Retina (tissue), 1 donor: ENCODE data around the gene PAK6.

Source experiments
- DNase-seq: peaks from one replicate; pipeline ENCODE4 v3.0.0-alpha.2; 2016

The PAK6 gene

DNA sequence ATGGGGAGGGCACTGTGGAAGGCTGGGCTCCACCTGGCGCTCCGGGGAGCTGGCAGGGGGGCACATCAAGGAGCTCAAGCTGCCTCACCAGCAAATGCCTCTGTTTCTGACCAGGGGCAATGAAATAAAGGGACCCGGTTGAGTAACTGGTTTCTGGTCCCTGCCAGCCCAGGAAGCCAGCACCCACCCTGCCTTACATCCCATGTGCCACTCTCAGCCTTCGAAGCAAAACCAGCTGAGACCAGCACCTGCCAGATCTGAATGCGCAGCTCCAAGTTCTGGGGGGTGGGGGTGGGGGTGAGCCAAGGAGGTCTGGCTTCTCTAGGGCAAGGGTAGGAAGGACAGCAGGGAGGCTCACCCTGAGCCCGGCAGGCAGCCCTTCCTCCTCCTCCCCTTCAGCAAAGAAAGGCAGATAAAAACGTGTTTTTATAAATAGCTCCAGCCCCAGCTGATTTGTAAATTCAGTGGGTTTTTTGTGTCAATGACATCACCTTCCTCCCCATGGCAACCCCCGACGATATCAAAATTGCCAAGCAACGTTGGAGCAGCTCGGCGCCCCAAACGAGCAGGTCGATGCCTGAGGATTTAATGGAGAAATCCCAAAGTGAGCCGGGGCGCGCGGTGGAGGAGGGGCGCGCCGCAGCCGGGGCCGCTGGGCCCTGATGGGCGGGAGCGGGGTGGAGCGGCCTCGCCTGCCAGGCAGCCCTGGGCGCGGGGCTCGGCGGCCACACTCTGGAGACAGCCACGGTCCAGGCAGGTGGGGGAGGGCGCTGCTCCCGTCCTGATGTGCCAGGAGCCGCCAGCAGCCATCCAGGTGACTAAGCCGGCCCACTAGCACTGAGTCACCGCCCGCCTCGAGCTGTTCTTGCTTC is at the start of gene PAK6:
TSS of gene PAK6 (plus strand) at position 532 of the 872 bp plus-strand sequence. CDS start 25,723 bp downstream, outside the sequence.
- DNase-seq: peak; percentile 76

DNA sequence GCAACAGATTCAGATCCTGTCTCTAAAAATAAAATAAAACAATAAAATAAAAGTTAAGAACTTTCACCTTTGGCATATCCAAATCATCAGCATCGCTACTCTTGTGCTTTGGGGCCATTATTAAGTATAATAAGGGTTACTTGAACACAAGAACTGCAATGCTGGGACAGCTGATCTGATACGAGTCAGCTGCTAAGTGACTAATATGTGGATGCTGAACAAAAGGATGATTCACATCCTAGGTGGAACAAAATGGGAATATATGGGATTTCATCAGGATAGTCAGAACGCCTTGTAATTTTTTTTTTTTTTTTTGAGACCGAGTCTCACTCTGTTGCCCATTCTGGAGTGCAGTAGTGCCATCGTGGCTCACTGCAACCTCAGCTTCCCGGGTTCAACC is 48.3 kb upstream of the PAK6 start:
- DNase-seq: no peak

DNA sequence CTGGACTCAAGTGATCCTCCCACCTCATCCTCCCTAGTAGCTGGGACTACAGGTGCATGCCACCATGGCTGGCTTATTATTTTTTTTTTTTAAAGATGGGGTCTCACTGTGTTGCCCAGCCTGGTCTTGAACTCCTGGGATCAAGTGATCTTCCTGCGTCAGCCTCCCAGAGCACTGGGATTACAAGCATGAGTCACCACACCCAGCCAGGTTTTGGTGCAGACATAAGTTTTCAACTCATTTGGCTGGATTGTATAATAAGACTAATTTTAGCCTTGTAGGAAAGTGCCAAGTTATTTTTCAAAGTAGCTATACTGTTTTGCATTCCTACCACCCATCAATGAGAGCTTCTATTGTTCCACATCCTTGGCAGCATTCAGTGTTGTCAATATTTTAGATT is 45.9 kb upstream of the PAK6 start:
- DNase-seq: no peak

DNA sequence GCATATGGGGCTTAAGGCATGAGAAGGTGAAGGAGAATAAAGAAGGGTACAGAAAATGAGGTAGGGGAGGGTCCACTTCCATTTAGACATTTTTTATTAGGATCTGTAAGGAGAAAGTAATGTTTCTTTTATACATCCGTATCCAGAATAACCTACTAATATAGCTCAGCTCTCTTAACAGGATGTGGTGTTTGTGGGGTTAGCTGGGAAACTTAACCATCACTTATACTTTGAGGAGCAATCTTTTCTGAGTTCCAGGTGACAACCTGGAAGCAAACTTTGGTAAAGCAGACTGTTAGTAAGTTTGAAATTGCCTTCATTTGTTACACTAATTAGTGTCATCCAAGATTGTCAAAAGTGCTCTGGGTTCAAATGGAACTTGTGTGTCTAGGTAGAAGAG is 41.4 kb upstream of the PAK6 start:
- DNase-seq: no peak

DNA sequence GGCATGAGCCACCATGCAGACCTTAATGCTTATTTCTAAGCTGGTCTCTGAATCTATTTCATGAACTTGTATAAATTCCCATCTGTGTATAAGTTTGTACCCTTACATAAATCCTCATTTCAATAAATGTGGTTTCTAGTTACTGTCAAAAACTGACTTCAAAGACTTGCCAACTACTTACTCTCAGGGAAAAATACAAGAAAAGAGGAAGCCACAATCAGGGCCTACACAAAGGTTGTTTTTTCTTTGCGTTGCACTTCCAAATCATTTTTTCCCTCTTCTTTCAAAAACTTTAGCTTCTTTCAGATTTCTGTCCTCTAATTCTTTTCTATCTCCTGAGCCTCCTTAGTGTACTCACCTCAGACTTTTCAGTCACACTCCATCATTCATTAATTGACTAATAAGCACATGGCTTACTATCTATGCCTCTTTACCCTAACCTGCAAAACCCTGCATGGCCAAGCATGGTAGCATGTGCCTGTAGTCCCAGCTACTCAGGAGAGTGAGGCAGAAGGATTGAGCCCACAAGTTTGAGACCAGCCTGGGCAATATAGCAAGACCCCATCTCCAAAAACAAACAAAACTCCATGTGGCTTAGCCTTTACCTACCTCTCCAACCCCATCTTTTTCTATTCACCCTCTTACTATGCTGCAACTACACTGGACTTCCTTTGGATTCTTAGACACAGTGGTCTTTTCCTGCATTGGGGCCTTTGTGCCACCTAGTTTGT is 40.3 kb upstream of the PAK6 start:
- no peak for DNase-seq

DNA sequence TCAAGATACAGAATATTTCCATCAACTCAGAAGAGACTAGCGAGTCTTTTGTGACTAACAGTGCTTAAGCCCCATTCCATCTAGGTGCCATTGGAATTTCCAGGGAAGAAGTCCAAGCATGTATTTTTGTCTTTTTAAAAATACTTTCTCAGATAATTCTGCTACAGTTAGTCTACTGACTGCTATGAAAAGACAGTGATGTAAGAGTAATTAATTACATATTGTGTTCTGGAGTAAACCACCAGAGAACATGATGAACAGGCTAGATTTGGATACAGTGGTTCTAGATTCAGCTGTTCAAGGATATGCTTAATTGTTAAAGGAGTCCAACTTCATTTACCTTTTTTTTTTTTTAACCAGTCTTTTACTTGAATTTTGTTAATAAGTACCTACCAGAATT is 34.8 kb upstream of the PAK6 start:
- no peak for DNase-seq

DNA sequence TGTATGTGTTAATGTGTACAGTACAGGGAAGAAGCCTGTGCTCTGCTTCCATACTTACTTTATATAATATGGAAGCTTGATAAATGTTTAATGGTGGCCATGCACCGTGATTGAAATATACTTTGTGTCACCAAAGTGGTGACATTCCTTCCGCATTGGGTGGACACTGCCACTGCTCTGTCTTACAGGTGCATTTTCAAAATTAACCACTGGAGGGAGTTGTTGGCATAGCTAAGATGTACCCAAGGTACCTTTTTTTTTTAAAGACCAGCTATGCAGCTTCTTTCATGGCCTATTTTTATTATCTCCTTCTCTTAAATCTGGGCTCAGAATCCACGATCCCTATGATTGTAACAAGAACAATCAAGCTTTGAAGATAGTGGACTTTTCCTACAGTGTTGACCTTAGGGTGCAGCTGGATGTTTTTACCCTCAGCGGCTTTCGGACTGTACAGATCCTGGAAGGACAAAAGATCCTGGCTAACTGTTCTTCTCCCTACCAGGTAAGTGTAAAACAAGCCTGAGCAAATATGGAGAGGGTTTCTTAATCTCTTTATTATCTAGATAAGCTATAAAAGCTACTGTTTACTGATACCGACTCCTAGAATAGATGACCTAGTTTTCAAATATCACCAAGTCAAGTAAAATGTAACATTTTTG is 21.6 kb upstream of the PAK6 start:
- DNase-seq: peak; percentile 68

DNA sequence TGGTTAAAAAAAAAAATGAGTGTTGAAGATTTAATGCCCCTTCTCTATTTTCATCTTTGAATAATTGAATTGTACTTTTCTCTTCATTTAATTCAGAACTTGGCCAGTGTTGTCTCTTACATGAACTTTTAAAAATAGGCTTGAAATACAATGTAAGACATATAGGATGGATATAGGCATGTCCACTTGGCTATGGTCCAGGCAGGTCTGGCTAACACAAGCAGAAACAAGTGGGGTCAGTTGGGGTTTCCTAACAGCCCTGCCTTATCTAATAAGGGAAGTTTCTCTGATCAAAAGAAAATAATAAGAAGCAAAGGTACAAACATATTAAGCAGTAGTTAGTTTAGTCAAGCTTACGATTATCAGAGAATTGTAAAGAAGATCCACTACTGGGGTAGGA is 19.1 kb upstream of the PAK6 start:
- DNase-seq: no peak

DNA sequence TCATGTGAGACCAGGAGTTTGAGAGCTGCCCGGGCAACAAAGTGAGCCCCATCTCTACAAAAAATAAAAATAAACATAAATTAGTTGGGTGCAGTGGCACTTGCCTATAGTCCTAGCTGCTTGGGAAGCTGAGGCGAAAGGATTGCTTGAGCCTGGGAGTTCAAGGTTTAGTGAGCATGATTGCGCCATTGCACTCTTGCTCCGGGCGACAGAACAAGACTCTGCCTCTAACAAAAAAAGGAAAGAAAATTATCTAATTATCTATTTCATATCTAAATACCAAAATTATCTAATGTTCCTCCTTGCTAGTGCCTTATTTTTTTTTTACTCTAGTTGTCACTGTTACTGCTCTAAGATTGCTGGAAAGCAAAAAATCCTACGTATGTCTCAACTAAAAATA is 16.7 kb upstream of the PAK6 start:
- no peak for DNase-seq

DNA sequence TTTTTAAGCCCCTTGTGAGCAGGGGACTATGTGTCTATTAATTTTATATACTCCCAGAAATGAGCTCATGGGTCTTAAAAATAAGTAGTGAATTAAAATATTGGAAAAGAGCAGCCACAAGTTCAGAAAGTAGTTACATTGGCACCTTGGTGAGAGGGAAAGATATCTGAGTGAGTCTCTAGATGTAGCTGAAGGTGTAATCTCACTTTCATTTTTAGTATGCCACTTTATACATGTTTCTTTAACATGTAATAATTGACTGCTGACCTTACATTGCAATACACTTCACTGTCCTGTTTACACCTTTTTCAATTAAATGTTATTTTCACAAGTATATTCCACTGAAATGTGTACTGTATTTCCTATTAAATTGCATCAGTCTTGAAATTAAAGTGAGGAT is 12.1 kb upstream of the PAK6 start:
- no peak for DNase-seq

DNA sequence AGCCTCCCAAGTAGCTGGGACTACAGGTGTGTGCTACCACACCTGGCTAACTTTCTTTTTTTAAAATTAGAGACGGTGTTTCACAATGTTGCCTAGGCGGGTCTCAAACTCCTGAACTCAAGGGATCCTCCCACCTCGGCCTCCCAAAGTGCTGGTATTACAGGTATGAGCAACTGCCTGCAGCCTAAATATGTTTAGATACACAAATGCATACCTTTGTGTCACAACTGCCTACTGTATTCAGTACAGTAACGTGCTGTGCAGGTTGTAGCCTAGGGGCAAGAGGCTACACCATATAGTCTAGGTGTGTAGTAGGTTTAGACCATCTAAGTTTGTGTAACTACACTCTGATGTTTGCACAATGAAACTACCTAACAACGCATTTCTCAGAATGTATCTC is 9.5 kb upstream of the PAK6 start:
- no peak for DNase-seq

DNA sequence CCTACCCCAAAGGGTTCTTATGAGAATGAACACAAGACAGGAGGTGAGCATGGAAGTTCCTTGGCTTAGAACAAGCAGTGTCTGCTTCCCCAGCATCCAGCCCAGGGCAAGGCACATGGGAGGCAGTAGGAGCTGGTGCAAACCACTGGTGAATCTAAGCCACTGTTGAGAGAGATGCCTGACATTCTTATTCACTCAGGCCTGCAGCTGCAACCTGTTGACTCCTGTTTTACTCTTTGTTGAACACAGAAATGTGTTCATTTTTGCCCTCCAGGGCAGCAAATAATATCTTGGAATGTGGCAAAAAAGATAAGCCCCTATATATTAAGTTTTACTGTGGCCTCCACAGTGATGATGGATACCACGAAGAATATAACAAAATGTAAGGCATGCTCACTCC is 8.9 kb upstream of the PAK6 start:
- DNase-seq: no peak

DNA sequence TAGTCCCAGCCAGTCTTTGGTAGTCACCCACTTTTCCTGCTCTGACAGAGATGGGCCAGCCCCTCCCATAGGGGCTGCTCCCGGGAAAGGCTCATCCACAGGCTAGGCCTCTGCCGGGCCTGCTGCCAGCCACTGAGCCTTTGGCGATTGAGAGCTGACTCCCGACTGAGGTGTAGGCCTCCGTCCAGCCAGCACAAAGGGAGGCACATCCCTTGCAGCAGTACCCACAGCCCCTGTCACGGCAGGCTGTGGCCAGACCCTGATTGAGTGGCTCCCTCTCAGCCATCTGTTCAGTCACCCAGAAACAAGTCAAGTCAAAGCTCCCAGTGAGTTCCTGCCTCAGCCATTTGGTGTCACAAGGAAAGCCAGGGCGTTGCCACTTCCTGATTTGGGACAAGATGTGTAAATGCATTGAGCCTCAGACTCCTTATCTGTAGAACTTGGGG is 6.2 kb upstream of the PAK6 start:
- no peak for DNase-seq

DNA sequence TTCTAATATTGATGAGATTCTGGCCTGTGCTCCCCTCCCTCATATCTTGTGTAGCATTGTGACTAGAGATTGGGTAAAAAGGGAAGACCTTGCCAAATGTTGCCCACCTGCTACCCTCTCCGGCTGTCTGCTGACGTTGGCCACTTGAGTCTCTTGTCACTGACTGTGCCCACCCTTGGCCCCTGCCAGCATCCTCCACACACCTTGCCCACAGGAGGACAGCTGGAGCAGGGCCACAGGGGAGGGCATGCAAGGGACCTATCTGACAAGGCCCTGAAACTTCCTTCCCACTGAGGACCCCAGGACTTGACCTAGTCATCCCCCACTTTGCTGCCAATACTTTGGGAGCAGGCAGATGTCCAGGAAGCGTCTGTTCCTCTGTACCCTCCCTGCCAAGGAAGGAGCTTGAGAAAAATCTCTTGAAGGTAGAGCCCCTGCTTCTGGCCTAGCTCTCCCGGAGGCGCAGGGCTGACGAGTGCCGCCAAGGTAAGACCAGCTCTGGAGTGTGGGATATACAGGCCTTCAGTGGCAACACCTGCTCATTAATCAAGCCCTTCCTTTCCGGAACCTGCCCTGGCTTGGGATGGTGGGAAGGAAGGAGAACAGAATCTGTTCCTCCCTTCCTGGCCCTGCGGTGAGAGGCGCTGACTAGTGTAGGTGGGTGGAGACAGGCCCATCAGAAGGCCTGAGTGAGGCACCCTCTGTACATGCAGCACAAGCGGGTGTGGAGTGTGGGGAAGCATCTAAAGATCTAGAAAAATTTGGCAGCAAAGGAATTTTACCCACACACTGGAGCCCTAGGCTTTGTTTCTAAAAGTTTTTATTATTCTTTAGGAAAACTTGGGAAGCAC is 4.9 kb upstream of the PAK6 start:
- DNase-seq: no peak

DNA sequence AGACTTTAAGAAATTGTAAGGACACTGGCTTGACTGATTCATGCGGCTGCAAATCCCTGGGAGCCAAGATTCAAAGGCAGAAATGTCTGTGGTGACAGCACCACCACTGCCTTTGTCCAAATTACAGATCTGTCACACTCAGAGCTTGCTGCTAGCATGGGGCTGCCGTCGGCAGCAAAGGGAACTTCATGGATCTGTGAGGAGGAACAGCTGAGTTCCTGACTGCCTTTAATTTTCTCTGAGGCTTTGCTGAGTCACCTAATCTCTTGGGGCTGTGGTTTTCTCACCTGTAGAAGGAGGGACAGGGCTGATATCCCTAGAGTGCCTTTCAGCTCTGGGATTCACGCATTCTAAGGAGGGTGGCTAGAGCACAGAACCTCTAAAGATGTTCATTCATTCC is 4.1 kb upstream of the PAK6 start:
- DNase-seq: no peak

DNA sequence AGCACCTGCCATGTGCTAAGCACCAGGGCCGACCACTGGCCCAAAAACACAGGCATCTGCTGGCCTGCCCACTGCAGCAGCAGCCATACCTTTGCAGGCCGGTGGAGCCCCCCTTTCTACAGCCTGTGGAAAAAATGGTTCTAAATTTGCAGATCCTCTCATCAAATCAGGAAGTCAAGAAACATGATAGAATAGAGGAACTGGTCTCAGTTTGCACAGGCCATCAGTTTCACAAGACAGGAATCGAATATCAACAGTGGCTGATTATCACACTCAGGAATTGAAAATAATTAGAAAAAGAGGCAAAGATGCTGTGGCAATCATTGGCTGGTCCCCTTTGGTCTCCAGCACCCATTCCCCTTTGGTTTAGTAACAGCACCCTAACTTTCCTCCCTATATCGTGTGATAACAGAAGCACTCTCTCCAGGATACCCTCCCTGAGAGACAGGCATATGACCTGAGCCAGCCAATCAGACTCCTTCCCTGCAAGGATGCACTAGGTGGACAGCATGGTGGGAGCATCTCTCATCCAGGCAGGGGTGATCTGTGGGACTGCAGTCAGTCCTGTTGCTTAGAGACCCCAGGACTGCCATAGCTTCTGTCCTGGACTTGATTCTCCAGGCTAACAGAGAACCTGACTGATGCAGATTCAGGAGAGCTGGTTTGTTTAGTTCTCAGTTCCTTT is 3.5 kb upstream of the PAK6 start:
- no peak for DNase-seq

DNA sequence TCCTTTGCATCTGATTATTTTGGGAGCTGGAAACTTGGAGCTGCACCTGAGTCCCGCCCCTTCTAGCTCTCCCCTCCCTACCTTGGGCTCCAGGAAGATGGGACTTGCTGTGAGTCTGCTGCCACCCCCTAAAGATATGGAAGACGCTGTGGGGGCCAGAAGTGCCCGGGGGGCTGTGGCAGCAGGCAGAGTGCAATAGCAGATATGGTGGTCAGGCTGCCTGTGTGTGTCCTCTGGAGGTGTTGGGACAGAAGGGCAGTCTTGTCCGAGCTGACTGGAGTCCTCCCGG is 485 bp downstream of the PAK6 start:
- DNase-seq: no peak

DNA sequence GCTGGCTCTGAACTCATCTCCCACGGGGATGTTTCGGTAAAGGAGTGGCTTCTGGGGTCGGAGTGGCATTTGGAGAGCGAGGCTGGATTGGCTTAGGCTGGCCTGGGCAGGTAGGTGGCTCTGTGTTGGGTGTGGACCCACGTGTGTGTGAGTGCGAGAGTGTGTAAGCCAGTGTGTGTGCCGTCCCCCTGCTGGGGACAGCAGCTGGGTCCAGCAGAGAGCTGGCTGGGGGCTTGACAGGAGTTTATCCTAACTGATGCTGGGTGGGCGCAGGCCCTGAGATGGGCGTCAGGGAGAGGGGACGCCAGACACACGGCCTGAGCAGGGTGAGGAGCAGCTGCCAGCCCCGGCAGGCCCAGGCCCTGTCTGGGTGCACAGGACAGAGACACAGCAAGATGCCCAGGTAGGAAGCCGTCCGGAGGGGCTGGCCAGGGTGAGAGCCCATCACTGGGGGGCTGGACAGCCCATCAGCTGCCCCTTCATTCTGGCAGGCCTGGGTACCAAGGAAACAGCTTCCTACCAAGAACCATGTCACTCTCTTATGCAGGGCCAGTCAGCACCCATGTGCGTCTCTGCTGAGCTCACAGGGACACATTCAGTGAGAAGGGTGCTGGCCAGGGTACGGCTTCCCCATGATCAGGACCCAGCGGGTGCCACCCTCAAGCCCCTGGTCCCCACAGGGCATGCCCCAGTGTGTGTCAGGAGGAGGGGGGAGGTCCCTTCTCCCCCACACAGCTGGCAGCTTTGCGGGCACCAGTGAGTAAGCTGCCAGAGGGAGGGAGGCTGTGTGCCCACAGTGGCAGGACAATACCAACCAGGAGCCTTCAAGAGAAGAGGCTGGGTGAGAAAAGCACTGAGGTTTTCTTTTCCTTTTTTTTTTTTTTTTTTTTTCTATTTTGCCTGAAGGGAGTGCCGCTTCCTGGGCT is 1.1 kb downstream of the PAK6 start:
- no peak for DNase-seq

DNA sequence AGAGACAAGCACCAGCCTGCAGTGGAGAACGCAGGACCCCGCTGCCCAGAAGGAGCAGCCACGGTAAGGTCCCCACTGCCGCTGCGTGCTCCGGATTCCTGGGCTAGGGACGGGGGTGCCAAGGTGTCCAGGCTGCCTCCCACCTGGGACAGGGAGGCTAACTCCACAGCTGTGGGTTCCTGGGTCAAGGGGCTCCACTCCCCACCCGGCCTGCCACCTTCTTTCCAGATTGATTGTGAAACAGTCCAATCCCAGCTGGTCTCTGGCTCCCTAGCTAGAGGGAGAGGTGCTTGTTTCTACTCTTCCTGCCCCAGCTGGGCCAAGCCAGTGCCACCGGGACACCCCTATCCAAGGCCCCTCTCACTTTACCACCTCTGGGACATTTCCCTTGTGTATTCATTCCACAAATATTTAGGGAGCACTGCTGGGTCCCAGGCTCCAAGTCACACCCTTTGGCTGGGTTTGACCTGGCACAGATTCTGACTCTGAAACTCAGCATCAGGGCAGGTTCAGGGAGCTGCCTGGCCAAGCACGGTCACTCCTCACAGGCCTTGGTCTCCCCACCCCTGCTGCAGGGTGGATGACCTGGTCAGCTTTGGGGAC is 1.9 kb downstream of the PAK6 start:
- DNase-seq: no peak

DNA sequence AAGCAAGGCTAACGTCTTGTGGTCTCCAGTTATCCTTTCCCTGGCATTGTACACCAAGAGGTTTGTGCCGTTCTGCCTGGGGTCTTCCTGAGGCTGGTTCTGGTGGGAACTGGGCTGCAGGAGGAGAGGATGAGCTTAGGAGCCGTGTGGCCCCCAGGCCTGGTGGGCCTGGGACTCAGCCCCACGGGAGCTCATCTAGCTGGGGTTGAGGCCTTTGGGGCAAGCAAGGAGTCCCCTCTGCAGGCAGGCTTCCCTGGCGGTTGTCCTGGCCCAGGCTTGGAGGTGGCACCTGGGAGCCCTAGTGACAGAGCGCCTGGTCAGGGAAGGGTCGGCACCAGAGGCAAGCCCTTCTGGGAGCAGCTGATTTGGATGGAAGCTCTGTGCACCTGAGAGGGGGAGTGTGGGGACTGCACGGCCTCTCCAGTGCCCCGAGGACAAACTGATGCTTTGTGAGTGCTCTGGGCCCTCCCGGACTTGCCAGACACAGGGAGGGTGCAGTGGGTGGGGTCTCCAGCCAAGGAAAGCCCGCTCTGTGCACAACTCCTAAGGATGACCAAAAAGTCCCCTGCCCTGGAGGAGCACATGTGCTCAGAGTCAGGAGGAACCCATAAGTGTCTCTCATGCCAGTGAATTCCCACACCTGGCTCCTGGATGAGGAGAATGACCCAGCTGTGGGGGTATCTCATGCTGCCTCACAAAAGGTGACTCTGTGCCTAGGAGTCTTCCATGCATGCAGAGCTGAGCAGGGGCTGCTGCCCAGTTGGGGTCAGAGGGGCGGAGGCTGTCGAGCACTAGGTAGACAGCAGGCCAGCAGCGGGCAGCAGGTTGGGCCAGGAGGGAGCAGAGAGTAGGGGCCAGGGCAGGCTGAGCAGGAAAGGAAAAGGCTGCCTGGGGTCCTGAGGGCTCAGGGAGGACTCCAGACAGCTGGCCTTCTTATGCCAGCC is 2.7 kb downstream of the PAK6 start:
- DNase-seq: no peak
